GM13976 (cell line): ENCODE results near the gene RSPRY1.

Experiments used
- DNase-seq: peaks from one replicate; pipeline ENCODE4 v3.0.0; 2012; ENCODE audit warnings: low spot score
- CTCF ChIP-seq: IDR thresholded peaks from 2 replicates; pipeline ENCODE4 v1.5.1; 2012; ENCODE audit warnings: borderline replicate concordance, mild to moderate bottlenecking; ENCODE audit not compliant: insufficient read depth; ENCODE audit errors: extremely low read depth, missing control alignments, control extremely low read depth
- in situ Hi-C: fragments of 300-500 bp; cut with MboI; formaldehyde crosslinking; loops from one replicate; pipeline ENCODE4 v1.12.0; 2022; ENCODE audit warnings: low sequenced_read_pairs, mixed read lengths, inconsistent platforms; ENCODE audit not compliant: unreplicated experiment

RSPRY1 gene

GRCh38 chr16:57240851-57241250 is 54.7 kb downstream of the RSPRY1 start:
- peak; percentile 20 for DNase-seq
- in situ Hi-C loops, result no loop called here
- TF ChIP-seq CTCF, result no peak

GRCh38 chr16:57242650-57243049 is 56.5 kb downstream of the RSPRY1 start:
- TF ChIP-seq CTCF, result no peak
- DNase-seq, result no peak
- in situ Hi-C loops, result no loop called here

GRCh38 chr16:57244463-57244766 is 58.3 kb downstream of the RSPRY1 start:
- TF ChIP-seq CTCF, result no peak
- DNase-seq, result no peak
- in situ Hi-C loops, result no loop called here

- peak; percentile 99 for DNase-seq
- in situ Hi-C loops, result no loop called here
- no peak for TF ChIP-seq CTCF
These were observed 58.8 kb downstream of the RSPRY1 start, which contains the start of gene ARL2BP for GRCh38 chr16:57244767-57245471. TSS of gene ARL2BP (plus strand) at chr16:57245259. CDS start at chr16:57245368, 109 bp downstream.

- in situ Hi-C loops, result no loop called here
- DNase-seq, result peak; percentile 64
- no peak for TF ChIP-seq CTCF
These were observed 59.5 kb downstream of the RSPRY1 start for GRCh38 chr16:57245472-57246113.

- TF ChIP-seq CTCF, result no peak
- in situ Hi-C loops, result no loop called here
- DNase-seq, result no peak
These were observed 65.2 kb downstream of the RSPRY1 start for GRCh38 chr16:57251352-57251751.

- in situ Hi-C loops, result no loop called here
- no peak for TF ChIP-seq CTCF
- DNase-seq, result no peak
These were observed 66.1 kb downstream of the RSPRY1 start for GRCh38 chr16:57252148-57252721.
